Measurements from ENCODE around the gene UPB1.
"Not testable (repeated sequence)": the region's sequence is repeated elsewhere in the genome, so short reads cannot be mapped to it uniquely, and the experiment has no call there.

Gene UPB1

GRCh38 chr22:24541681-24542515 is 46.8 kb downstream of the UPB1 start:
- FAIRE-seq: no peak

GRCh38 chr22:24542641-24543040 is 47.5 kb downstream of the UPB1 start:
- no peak for FAIRE-seq

- FAIRE-seq: no peak
These were observed 48.1 kb downstream of the UPB1 start for GRCh38 chr22:24543185-24543601.

- no peak for FAIRE-seq
These were observed 48.6 kb downstream of the UPB1 start for GRCh38 chr22:24543679-24544243.

- FAIRE-seq: no peak
These were observed 53.7 kb downstream of the UPB1 start for GRCh38 chr22:24548812-24549211.

GRCh38 chr22:24550028-24550901 is 55.1 kb downstream of the UPB1 start:
- no peak for FAIRE-seq

- no peak for FAIRE-seq
These were observed 55.8 kb downstream of the UPB1 start for GRCh38 chr22:24550902-24551435.

- FAIRE-seq: not testable (repeated sequence)
These were observed 57.6 kb downstream of the UPB1 start for GRCh38 chr22:24552503-24553286.

- no peak for FAIRE-seq
These were observed 58.6 kb downstream of the UPB1 start for GRCh38 chr22:24553597-24554312.

- no peak for FAIRE-seq
These were observed 59.4 kb downstream of the UPB1 start, which contains the start of gene GUCD1 for GRCh38 chr22:24554313-24555164. GUCD1 (minus strand) TSS chr22:24555138; CDS start chr22:24554991, 147 bp downstream.

- FAIRE-seq: peak; percentile 91
These were observed 60.3 kb downstream of the UPB1 start, which contains the start of gene SNRPD3 for GRCh38 chr22:24555165-24556039. SNRPD3 (plus strand) TSS chr22:24555999; CDS start chr22:24557675, 1,676 bp downstream.

- no peak for FAIRE-seq
These were observed 64.3 kb downstream of the UPB1 start for GRCh38 chr22:24559471-24559870.

- no peak for FAIRE-seq
These were observed 68.1 kb downstream of the UPB1 start for GRCh38 chr22:24563246-24563645.

- no peak for FAIRE-seq
These were observed 69.4 kb downstream of the UPB1 start for GRCh38 chr22:24564376-24565058.

GRCh38 chr22:24565077-24565476 is 69.9 kb downstream of the UPB1 start:
- FAIRE-seq: no peak

GRCh38 chr22:24566899-24567511 is 71.9 kb downstream of the UPB1 start:
- no peak for FAIRE-seq

GRCh38 chr22:24567668-24568067 is 72.5 kb downstream of the UPB1 start:
- no peak for FAIRE-seq

- FAIRE-seq: no peak
These were observed 76.1 kb downstream of the UPB1 start for GRCh38 chr22:24571266-24571665.
